Neuronal stem cell (in vitro differentiated cells): ENCODE data around the gene ENDOV.

Experiments used
- DNase-seq: peaks from one replicate; pipeline ENCODE4 v3.0.0-alpha.2; 2013; ENCODE audit warnings: low spot score
- H2AFZ ChIP-seq: one replicate; pipeline ENCODE4 v1.6.1; 2013; ENCODE audit warnings: mild to moderate bottlenecking, low read length, inconsistent platforms
- H2AK5ac ChIP-seq: 2 replicates; pipeline ENCODE4 v1.6.1; 2013; ENCODE audit warnings: low read depth, mild to moderate bottlenecking, inconsistent platforms, low read length, moderate library complexity, mixed read lengths
- H2BK120ac ChIP-seq: 2 replicates; pipeline ENCODE4 v1.6.1; 2013; ENCODE audit warnings: low read depth, mild to moderate bottlenecking, inconsistent platforms, low read length, moderate library complexity, mixed read lengths
- H2BK12ac ChIP-seq: one replicate; pipeline ENCODE4 v1.6.1; 2013; ENCODE audit warnings: low read length, inconsistent platforms
- H2BK15ac ChIP-seq: 2 replicates; pipeline ENCODE4 v1.6.1; 2013; ENCODE audit warnings: mild to moderate bottlenecking, low read length, inconsistent platforms, mixed read lengths
- H2BK5ac ChIP-seq: one replicate; pipeline ENCODE4 v1.6.1; 2013; ENCODE audit warnings: inconsistent platforms, mild to moderate bottlenecking, low read length, moderate library complexity
- H3K14ac ChIP-seq: one replicate; pipeline ENCODE4 v1.6.1; 2013; ENCODE audit warnings: low read length, inconsistent platforms
- H3K18ac ChIP-seq: 2 replicates; pipeline ENCODE4 v1.6.1; 2013; ENCODE audit warnings: low read length, inconsistent platforms
- H3K23ac ChIP-seq: 2 replicates; pipeline ENCODE4 v1.6.1; 2013; ENCODE audit warnings: low read depth, mild to moderate bottlenecking, mixed read lengths, low read length, inconsistent platforms; ENCODE audit not compliant: poor library complexity
- H3K27ac ChIP-seq: replicated peaks from 3 replicates; pipeline ENCODE4 v1.5.1; 2013; ENCODE audit warnings: low read length, inconsistent platforms
- H3K27me3 ChIP-seq, 3 experiments: 2 replicates each; pipeline ENCODE4 v1.6.1; 2013; ENCODE audit warnings: low read length in 3 of 3, mild to moderate bottlenecking in 2 of 3, inconsistent platforms in 1 of 3, low read depth in 1 of 3, mixed read lengths in 1 of 3, moderate library complexity in 1 of 3; ENCODE audit not compliant: control insufficient read depth in 3 of 3, insufficient read depth in 3 of 3
- H3K36me3 ChIP-seq, 2 donors: replicated peaks in 1 of 2; 2 replicates each; pipeline ENCODE4 v1.6.1; 2013; ENCODE audit warnings: low read length in 2 of 2; ENCODE audit not compliant: control insufficient read depth in 2 of 2, insufficient read depth in 2 of 2
- H3K4ac ChIP-seq: 2 replicates; pipeline ENCODE4 v1.6.1; 2013; ENCODE audit warnings: inconsistent platforms, mild to moderate bottlenecking, low read length, moderate library complexity
- H3K4me1 ChIP-seq, 2 donors: 1 replicate in 1 of 2; 2 replicates in 1 of 2; pipeline ENCODE4 v1.6.1; 2013; ENCODE audit warnings: low read length in 2 of 2, low read depth in 1 of 2; ENCODE audit not compliant: control insufficient read depth in 2 of 2, insufficient read depth in 1 of 2
- H3K4me2 ChIP-seq: one replicate; pipeline ENCODE4 v1.6.1; 2013; ENCODE audit warnings: mild to moderate bottlenecking, low read length, inconsistent platforms; ENCODE audit not compliant: insufficient read depth, poor library complexity, severe bottlenecking
- H3K4me3 ChIP-seq, 2 donors: 2 replicates each; pipeline ENCODE4 v1.5.1; 2013; ENCODE audit warnings: low read length in 2 of 2, mild to moderate bottlenecking in 2 of 2, inconsistent platforms in 1 of 2, moderate library complexity in 1 of 2
- H3K79me1 ChIP-seq: one replicate; pipeline ENCODE4 v1.6.1; 2013; ENCODE audit warnings: low read depth, mild to moderate bottlenecking, inconsistent platforms, low read length, moderate library complexity
- H3K9ac ChIP-seq: one replicate; pipeline ENCODE4 v1.6.1; 2013; ENCODE audit warnings: mild to moderate bottlenecking, low read depth, low read length, inconsistent platforms; ENCODE audit not compliant: poor library complexity
- H3K9me3 ChIP-seq, 2 donors: replicated peaks in 1 of 2; 2 replicates each; pipeline versions ENCODE3 to v1.6.1; 2013; ENCODE audit warnings: low read length in 2 of 2, mild to moderate bottlenecking in 2 of 2, inconsistent platforms in 1 of 2, low read depth in 1 of 2, mixed read lengths in 1 of 2, moderate library complexity in 1 of 2; ENCODE audit not compliant: control insufficient read depth in 2 of 2, insufficient read depth in 1 of 2
- H4K8ac ChIP-seq: one replicate; pipeline ENCODE4 v1.6.1; 2013; ENCODE audit warnings: low read depth, mild to moderate bottlenecking, inconsistent platforms, low read length, moderate library complexity
- H4K91ac ChIP-seq: one replicate; pipeline ENCODE4 v1.6.1; 2013; ENCODE audit warnings: low read length, low read depth, mild to moderate bottlenecking, inconsistent platforms; ENCODE audit not compliant: poor library complexity
- WGBS, 2 donors: extraction: QIAGEN DNeasy Blood & Tissue Kit; methylation state at CpG; one replicate each; pipeline ENCODE4 v1.1.7; 2013; ENCODE audit warnings: missing lambda C conversion rate in 2 of 2, mixed read lengths in 1 of 2; ENCODE audit not compliant: insufficient read length in 2 of 2, insufficient replicate concordance in 1 of 2; ENCODE audit errors: extremely low coverage in 2 of 2; 5-methylcytosine and 5-hydroxymethylcytosine counted together

Gene ENDOV

DNA sequence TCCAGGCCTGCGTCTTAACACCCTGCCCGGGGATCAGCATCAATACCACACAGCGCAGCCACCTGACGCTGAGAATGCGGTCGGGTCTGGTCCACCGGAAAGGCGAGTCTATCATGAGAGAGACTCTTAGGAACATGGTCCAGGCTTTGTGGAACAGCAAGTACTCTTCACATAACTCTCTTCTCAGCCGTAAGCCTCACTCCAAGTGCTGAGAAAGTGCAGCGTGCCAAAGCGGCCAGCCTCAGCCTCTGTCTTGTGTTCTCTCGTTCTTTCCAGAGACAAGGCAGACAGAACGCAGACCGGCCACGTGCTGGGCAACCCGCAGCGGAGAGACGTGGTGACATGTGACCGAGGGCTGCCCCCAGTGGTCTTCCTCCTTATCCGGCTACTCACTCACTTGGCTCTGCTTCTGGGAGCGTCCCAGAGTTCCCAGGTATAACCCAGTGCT, 34.4 kb upstream of the ENDOV start:
- no CpG with 5 or more reads among the region's 21 CpGs for WGBS, 2 donors
- H2BK120ac ChIP-seq: no peak overlapping the region
- H3K27ac ChIP-seq: no peak overlapping the region
- peak overlapping the region in 1 of 2 donors; percentile 33 for H3K4me3 ChIP-seq
- no peak overlapping the region for H3K18ac ChIP-seq
- no peaks in the 10 kb centered on the region for H3K4me1 ChIP-seq
- H3K79me1 ChIP-seq: no peaks in the 10 kb centered on the region
- no peak overlapping the region for H3K9ac ChIP-seq
- H2AK5ac ChIP-seq: no peak overlapping the region
- no peak overlapping the region for H2BK12ac ChIP-seq
- H3K14ac ChIP-seq: no peak overlapping the region
- no peaks in the 10 kb centered on the region for H3K9me3 ChIP-seq
- H3K4ac ChIP-seq: no peak overlapping the region
- H2AFZ ChIP-seq: no peak overlapping the region
- H3K4me2 ChIP-seq: no peak overlapping the region
- H2BK15ac ChIP-seq: no peak overlapping the region
- no peak overlapping the region for H2BK5ac ChIP-seq
- no peak overlapping the region for H4K91ac ChIP-seq
- peaks cover 40 to 95% of the 10 kb centered on the region in 2 donors for H3K36me3 ChIP-seq
- DNase-seq: no peak
- H4K8ac ChIP-seq: no peak overlapping the region
- H3K27me3 ChIP-seq: no peaks in the 10 kb centered on the region
- no peak overlapping the region for H3K23ac ChIP-seq

- H2BK15ac ChIP-seq: no peak overlapping the region
- no peak overlapping the region for H3K27ac ChIP-seq
- H3K18ac ChIP-seq: no peak overlapping the region
- peak overlapping the region; percentile 46 for H3K23ac ChIP-seq
- H3K4me3 ChIP-seq: no peak overlapping the region
- DNase-seq: no peak
- no peaks in the 10 kb centered on the region for H3K79me1 ChIP-seq
- WGBS, 2 donors: no CpG with 5 or more reads among the region's 18 CpGs
- no peak overlapping the region for H2BK5ac ChIP-seq
- no peak overlapping the region for H2BK120ac ChIP-seq
- H3K4me1 ChIP-seq: no peaks in the 10 kb centered on the region
- H4K91ac ChIP-seq: no peak overlapping the region
- H3K14ac ChIP-seq: no peak overlapping the region
- H2AFZ ChIP-seq: no peak overlapping the region
- no peak overlapping the region for H2BK12ac ChIP-seq
- H3K36me3 ChIP-seq: peaks cover 41 to 95% of the 10 kb centered on the region in 2 donors
- no peak overlapping the region for H2AK5ac ChIP-seq
- H3K27me3 ChIP-seq: no peaks in the 10 kb centered on the region
- no peaks in the 10 kb centered on the region for H3K9me3 ChIP-seq
- no peak overlapping the region for H3K4ac ChIP-seq
- H4K8ac ChIP-seq: no peak overlapping the region
- no peak overlapping the region for H3K4me2 ChIP-seq
- no peak overlapping the region for H3K9ac ChIP-seq
Measured at GRCh38 chr17:80381416-80381923, 33.5 kb upstream of the ENDOV start.

GRCh38 chr17:80382446-80382845, 32.5 kb upstream of the ENDOV start:
- H4K91ac ChIP-seq: no peak overlapping the region
- H3K9me3 ChIP-seq: no peaks in the 10 kb centered on the region
- no peak overlapping the region for H3K9ac ChIP-seq
- no peak overlapping the region for H2BK120ac ChIP-seq
- H2BK12ac ChIP-seq: no peak overlapping the region
- no peak overlapping the region for H2BK15ac ChIP-seq
- H3K4me1 ChIP-seq: no peaks in the 10 kb centered on the region
- no peak overlapping the region for H2AFZ ChIP-seq
- no peak overlapping the region for H2AK5ac ChIP-seq
- no peak overlapping the region for H3K4me3 ChIP-seq
- WGBS, 2 donors: no CpG with 5 or more reads among the region's 3 CpGs
- H3K27me3 ChIP-seq: no peaks in the 10 kb centered on the region
- H3K23ac ChIP-seq: no peak overlapping the region
- H3K36me3 ChIP-seq: peaks cover 42 to 95% of the 10 kb centered on the region in 2 donors
- H3K4ac ChIP-seq: no peak overlapping the region
- H3K79me1 ChIP-seq: no peaks in the 10 kb centered on the region
- no peak overlapping the region for H4K8ac ChIP-seq
- H3K14ac ChIP-seq: no peak overlapping the region
- no peak overlapping the region for H3K18ac ChIP-seq
- no peak overlapping the region for H3K4me2 ChIP-seq
- no peak for DNase-seq
- H3K27ac ChIP-seq: no peak overlapping the region
- no peak overlapping the region for H2BK5ac ChIP-seq

GRCh38 chr17:80382956-80383355, 32.0 kb upstream of the ENDOV start:
- H2BK5ac ChIP-seq: no peak overlapping the region
- H3K79me1 ChIP-seq: no peaks in the 10 kb centered on the region
- H4K91ac ChIP-seq: no peak overlapping the region
- H3K27ac ChIP-seq: no peak overlapping the region
- no peaks in the 10 kb centered on the region for H3K4me1 ChIP-seq
- H2BK12ac ChIP-seq: no peak overlapping the region
- no peak overlapping the region for H3K4ac ChIP-seq
- H4K8ac ChIP-seq: no peak overlapping the region
- H2BK120ac ChIP-seq: no peak overlapping the region
- no peak overlapping the region for H3K18ac ChIP-seq
- H3K4me3 ChIP-seq: no peak overlapping the region
- H3K4me2 ChIP-seq: no peak overlapping the region
- no peak overlapping the region for H2AK5ac ChIP-seq
- no peaks in the 10 kb centered on the region for H3K27me3 ChIP-seq
- H3K36me3 ChIP-seq: peaks cover 39 to 93% of the 10 kb centered on the region in 2 donors
- no CpG with 5 or more reads among the region's 8 CpGs for WGBS, 2 donors
- H3K14ac ChIP-seq: no peak overlapping the region
- no peak overlapping the region for H3K23ac ChIP-seq
- H3K9ac ChIP-seq: no peak overlapping the region
- H2AFZ ChIP-seq: no peak overlapping the region
- no peaks in the 10 kb centered on the region for H3K9me3 ChIP-seq
- no peak overlapping the region for H2BK15ac ChIP-seq
- no peak for DNase-seq
